GM21576 (cell line): ENCODE measurements around the gene PIP5K1B.
"Not testable (repeated sequence)": the region's sequence is repeated elsewhere in the genome, so short reads cannot be mapped to it uniquely, and the experiment has no call there.

Experiments
- ATAC-seq: cut with Tn5 transposase; IDR thresholded peaks from one replicate; pipeline ENCODE4 v1.9.1; 2021; ENCODE audit warnings: mild to moderate bottlenecking, moderate library complexity; ENCODE audit not compliant: unreplicated experiment

PIP5K1B gene

GRCh38 chr9:69049094-69049493 lies 344.1 kb downstream of the PIP5K1B start:
- ATAC-seq = no peak

- ATAC-seq = not testable (repeated sequence)
These were observed 345.9 kb downstream of the PIP5K1B start for GRCh38 chr9:69050936-69051335.

GRCh38 chr9:69054989-69055388 lies 349.9 kb downstream of the PIP5K1B start:
- no peak for ATAC-seq

GRCh38 chr9:69056191-69056815 lies 351.3 kb downstream of the PIP5K1B start:
- no peak for ATAC-seq

- ATAC-seq = no peak
These were observed 353.1 kb downstream of the PIP5K1B start for GRCh38 chr9:69058101-69058500.
